Measurements from ENCODE around the gene IRF7.

DNA sequence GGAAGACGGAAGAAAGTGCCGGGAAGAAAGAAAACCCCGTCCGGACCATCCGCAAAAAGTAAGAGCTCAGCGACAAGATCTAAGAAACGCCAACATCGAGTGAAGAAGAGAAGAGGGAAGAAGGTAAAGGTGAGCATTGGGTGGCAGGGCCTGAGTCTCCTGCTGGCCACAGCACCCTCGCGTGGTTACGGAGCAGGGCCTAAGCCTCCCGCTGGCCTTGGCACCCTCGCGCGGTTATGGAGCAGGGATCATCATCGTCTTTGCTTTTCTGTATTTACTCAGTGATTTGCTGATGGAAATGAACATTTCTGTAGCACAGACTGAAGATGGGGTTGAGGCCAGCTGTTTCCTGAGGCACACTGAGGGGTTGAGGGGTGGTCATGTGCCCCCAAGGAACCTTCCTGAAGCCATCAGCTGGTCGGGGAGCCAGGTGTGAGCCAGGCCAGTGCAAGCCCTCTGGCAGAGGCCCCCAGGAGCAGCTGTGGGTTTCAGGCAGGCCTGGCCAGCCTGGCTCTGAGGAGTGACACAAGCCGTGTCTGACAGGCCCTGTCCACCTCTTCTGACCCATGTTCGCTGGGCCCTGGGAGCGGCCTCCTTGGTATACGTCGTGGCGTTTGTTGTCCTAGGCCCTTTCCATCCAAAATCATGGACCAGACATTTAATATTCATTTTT lies 14.0 kb downstream of the IRF7 start:
- TF ChIP-seq POLR2AphosphoS5 (IDR thresholded peaks at IDR 0.05; ENCODE audit: low read depth, low read length), result peak; percentile 20; the same call in 1 of the 2 replicates
- TF ChIP-seq POU2F2 (IDR thresholded peaks at IDR 0.05; ENCODE audit: low read depth, low read length), result no peak
- TF ChIP-seq POLR2A (IDR thresholded peaks at IDR 0.05; ENCODE audit: low read depth, low read length), result no peak
- no peak for TF ChIP-seq TAF1 (IDR thresholded peaks at IDR 0.05; ENCODE audit: low read depth, low read length)
- TF ChIP-seq PAX5 (IDR thresholded peaks at IDR 0.05; ENCODE audit: insufficient read depth, low read length, severe bottlenecking), result no peak
- TF ChIP-seq SPI1 (IDR thresholded peaks at IDR 0.05; ENCODE audit: low read depth, low read length), result no peak

Data from GM12891 (cell line).